Sigmoid colon (tissue), 7 donors: ENCODE data around the gene DNAJC5. TPM values are rescaled to one million over a fixed set of nuclear protein-coding genes. Genes with fewer than 3 reads are reported as not detected.

ENCODE experiments used
- DNase-seq: peaks from one replicate; pipeline ENCODE4 v3.0.0-alpha.2; 2019
- H3K27ac ChIP-seq, 4 donors: fragments of 200-600 bp; sonication (generic); one replicate each; pipeline ENCODE4 v1.5.1; 2016 to 2019; ENCODE audit warnings: mild to moderate bottlenecking in 1 of 4
- H3K27me3 ChIP-seq, 3 donors: fragments of 200-600 bp; sonication (generic); one replicate each; pipeline ENCODE4 v1.5.1; 2019; ENCODE audit warnings: mild to moderate bottlenecking in 1 of 3
- H3K36me3 ChIP-seq, 4 donors: fragments of 200-600 bp; sonication (generic); one replicate each; pipeline ENCODE4 v1.5.1; 2016 to 2019
- H3K4me1 ChIP-seq, 4 donors: fragments of 200-600 bp; sonication (generic); one replicate each; pipeline ENCODE4 v1.5.1; 2017 to 2019
- H3K4me3 ChIP-seq, 4 donors: fragments of 200-600 bp; sonication (generic); one replicate each; pipeline ENCODE4 v1.5.1; 2017 to 2019; ENCODE audit warnings: mild to moderate bottlenecking in 2 of 4, moderate library complexity in 1 of 4
- H3K9me3 ChIP-seq, 4 donors: fragments of 200-600 bp in 3 of 4; sonication (generic) in 3 of 4; one replicate each; pipeline versions ENCODE4 v1.5.1 to v1.6.1; 2013 to 2019
- EP300 ChIP-seq, 4 donors: sonication (generic); formaldehyde crosslinking; IDR thresholded peaks; one replicate each; pipeline ENCODE4 v1.6.1; 2017; ENCODE audit warnings: antibody characterized with exemption in 4 of 4
- POLR2A ChIP-seq, 2 donors: fragments of 450-650 bp; IDR thresholded peaks; one replicate each; pipeline ENCODE4 v1.6.1; 2016; ENCODE audit warnings: antibody characterized with exemption in 2 of 2, mild to moderate bottlenecking in 2 of 2, moderate library complexity in 2 of 2
- POLR2AphosphoS5 ChIP-seq, 4 donors: sonication (generic); formaldehyde crosslinking; IDR thresholded peaks; one replicate each; pipeline ENCODE4 v1.6.1; 2017; ENCODE audit warnings: antibody characterized with exemption in 4 of 4
- WGBS, 2 donors: extraction: QIAGEN DNeasy Blood & Tissue Kit; methylation state at CpG; one replicate each; pipeline ENCODE4 v1.1.7; 2013; 5-methylcytosine and 5-hydroxymethylcytosine counted together
- intact Hi-C: fragments of 100-400 bp; cut with DNase I; formaldehyde crosslinking; loops from one replicate; pipeline ENCODE4 v1.15.1; 2023
- polyA plus RNA-seq, 3 donors: library from polyadenylated mRNA; stranded (reverse); fragments of 200-250 nt; gene quantifications; one replicate each; pipeline ENCODE4 v1.2.3, GENCODE V29; 2013
- total RNA-seq, 4 donors: library from RNA; depleted of rRNA; stranded (reverse); fragments of >200 nt; gene quantifications; one replicate each; pipeline ENCODE4 v1.1.0, GENCODE V29; 2016
- TF ChIP-seq, protein P1 (sequence below), 4 experiments: fragments of 450-650 bp in 3 of 4; fragments of 200-600 bp in 1 of 4; IDR thresholded peaks; one replicate each; pipeline ENCODE4 v1.5.1; 2016 to 2019; ENCODE audit warnings: antibody characterized with exemption in 4 of 4, mild to moderate bottlenecking in 3 of 4, moderate library complexity in 2 of 4
- donor health status: healthy with polysubstance abuse.
- donor health status: Bipolar disorder and iron deficiency.
- donor health status: healthy.

Gene DNAJC5
- total and polyA plus RNA-seq, 7 donors: 21.6 to 62.8 (median 31.4) TPM

DNA sequence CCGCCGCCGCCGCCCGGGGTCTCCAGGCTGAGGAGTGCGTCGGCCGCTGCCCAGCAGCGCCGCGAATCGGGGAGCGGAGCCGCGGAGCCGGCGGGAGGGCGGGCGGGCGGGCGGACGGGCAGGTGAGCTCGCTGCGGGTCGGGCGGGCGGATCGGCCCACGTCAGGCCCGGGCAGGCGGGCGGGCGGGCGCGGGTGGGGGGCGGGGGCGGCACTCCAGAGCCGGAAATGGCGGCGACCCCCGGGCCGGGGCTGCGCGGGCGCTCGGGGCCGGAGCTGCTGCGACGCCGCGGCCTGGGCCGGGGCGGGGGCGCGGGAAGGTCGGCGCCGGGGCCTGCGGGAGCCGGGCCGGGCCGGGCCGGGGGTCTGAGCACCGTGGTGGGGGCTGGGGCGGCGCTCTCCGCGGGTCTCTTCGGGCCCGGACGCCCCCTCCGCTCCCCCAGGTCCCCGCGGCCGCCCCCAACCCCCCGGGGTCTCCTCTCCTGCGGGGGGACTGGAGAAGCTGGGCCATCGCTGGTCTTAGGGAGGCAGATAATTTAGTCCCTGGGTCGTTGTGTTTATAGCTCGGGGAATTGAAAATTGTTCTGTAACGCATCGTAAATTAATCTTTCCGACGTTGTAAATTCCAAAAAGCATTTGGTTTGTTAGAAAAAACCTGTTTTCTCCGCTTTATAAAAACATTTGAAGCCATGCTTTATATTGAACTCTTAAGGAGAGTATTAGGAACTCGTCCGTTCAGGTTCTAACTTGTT is 451 bp downstream of the DNAJC5 start:
- Histone ChIP-seq H3K4me3 (peak overlapping the region; percentile 48 to 69 (median 62)), H3K4me1 (peaks cover 0 to 36% (median 31%) of the 10 kb centered on the region in 4 donors), H3K9me3 (no peaks in the 10 kb centered on the region), H3K36me3 (peaks cover 0 to 16% (median 12%) of the 10 kb centered on the region in 4 donors), H3K27me3 (no peaks in the 10 kb centered on the region), H3K27ac (peak overlapping the region; percentile 76 to 87 (median 79))
- no peak for DNase-seq
- no peak for TF ChIP-seq EP300 (IDR thresholded peaks at IDR 0.05)
- no peak for TF ChIP-seq POLR2A (IDR thresholded peaks at IDR 0.05)
- TF ChIP-seq, protein P1, sequence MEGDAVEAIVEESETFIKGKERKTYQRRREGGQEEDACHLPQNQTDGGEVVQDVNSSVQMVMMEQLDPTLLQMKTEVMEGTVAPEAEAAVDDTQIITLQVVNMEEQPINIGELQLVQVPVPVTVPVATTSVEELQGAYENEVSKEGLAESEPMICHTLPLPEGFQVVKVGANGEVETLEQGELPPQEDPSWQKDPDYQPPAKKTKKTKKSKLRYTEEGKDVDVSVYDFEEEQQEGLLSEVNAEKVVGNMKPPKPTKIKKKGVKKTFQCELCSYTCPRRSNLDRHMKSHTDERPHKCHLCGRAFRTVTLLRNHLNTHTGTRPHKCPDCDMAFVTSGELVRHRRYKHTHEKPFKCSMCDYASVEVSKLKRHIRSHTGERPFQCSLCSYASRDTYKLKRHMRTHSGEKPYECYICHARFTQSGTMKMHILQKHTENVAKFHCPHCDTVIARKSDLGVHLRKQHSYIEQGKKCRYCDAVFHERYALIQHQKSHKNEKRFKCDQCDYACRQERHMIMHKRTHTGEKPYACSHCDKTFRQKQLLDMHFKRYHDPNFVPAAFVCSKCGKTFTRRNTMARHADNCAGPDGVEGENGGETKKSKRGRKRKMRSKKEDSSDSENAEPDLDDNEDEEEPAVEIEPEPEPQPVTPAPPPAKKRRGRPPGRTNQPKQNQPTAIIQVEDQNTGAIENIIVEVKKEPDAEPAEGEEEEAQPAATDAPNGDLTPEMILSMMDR (IDR thresholded peaks at IDR 0.05): no peak
- no peak for TF ChIP-seq POLR2AphosphoS5 (IDR thresholded peaks at IDR 0.05)
- WGBS, 2 donors: 1% methylated on average over 87 of the region's 87 CpGs
- intact Hi-C loops: loop anchor here (2.0 kb wide), 1 partner anchor 31 kb away; the partner anchor contains the start of gene TPD52L2

GRCh38 chr20:63895952-63896263 is 982 bp downstream of the DNAJC5 start:
- peaks cover 0 to 41% (median 32%) of the 10 kb centered on the region in 4 donors for H3K4me1 ChIP-seq
- peak overlapping the region; percentile 48 to 69 (median 62) for H3K4me3 ChIP-seq
- 0 to 1% methylated on average over 5 of the region's 5 CpGs for WGBS, 2 donors
- peaks cover 0 to 11% (median 7%) of the 10 kb centered on the region in 4 donors for H3K36me3 ChIP-seq
- H3K27me3 ChIP-seq: no peaks in the 10 kb centered on the region
- TF ChIP-seq POLR2AphosphoS5 (IDR thresholded peaks at IDR 0.05) (no peak), POLR2A (IDR thresholded peaks at IDR 0.05) (no peak), EP300 (IDR thresholded peaks at IDR 0.05) (no peak)
- TF ChIP-seq, protein P1 (IDR thresholded peaks at IDR 0.05): no peak
- peak overlapping the region; percentile 76 to 87 (median 79) for H3K27ac ChIP-seq
- H3K9me3 ChIP-seq: no peaks in the 10 kb centered on the region
- intact Hi-C loops: loop anchor here (2.0 kb wide), 1 partner anchor 31 kb away; the partner anchor contains the start of gene TPD52L2
- no peak for DNase-seq

DNA sequence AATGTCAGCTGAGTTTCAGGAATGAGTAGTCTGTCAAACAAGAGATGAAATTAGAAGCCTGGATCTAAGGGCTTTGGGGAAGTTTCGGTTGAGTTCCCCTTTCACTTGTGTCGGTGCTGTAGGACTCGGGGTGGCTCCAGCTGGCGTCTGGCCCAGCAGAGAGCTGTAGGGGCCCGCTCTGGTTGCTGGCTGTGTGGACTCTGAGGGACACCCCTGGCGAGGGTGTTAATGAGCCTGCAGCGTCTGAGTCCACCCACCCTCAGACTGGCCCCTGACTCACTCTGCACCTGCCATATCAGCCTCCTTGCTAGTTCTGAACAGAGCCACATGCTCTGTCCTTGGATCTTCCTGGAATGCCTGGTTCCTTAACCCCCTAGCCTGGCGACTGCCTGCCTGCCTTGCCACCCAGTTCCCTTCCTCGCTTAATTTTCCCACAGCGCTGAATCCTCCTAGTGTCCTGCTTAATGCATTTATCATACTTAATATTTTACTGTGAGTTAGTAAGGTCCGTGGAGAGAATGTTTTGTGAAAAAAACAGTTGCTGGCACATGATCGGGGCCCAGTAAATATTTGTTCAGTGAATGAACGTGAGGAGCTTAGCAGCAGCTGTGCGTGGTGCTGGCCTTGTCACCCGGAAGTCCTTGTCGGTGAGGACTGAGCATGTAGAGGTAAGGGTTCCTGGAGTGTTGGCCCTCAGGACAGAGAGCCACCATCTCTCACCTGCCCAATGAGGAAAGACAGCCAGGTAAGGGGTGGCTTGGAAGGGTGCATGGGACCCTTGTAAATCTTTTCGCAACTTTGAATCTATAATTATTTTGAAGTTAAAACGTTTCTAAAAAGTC is 1.6 kb downstream of the DNAJC5 start:
- Histone ChIP-seq H3K27me3 (no peaks in the 10 kb centered on the region), H3K4me3 (peak overlapping the region; percentile 48 to 69 (median 62)), H3K4me1 (peaks cover 0 to 41% (median 34%) of the 10 kb centered on the region in 4 donors), H3K27ac (peak overlapping the region; percentile 76 to 87 (median 79)), H3K36me3 (peaks cover 0 to 5% (median 1%) of the 10 kb centered on the region in 4 donors), H3K9me3 (no peaks in the 10 kb centered on the region)
- intact Hi-C loops: no loop called here
- WGBS, 2 donors: 5 to 12% methylated on average over 18 of the region's 18 CpGs
- no peak for DNase-seq
- TF ChIP-seq EP300 (IDR thresholded peaks at IDR 0.05) (no peak), POLR2A (IDR thresholded peaks at IDR 0.05) (no peak), POLR2AphosphoS5 (IDR thresholded peaks at IDR 0.05) (no peak)
- TF ChIP-seq, protein P1 (IDR thresholded peaks at IDR 0.05): no peak

GRCh38 chr20:63897978-63898561 is 3.1 kb downstream of the DNAJC5 start:
- H3K36me3 ChIP-seq: no peaks in the 10 kb centered on the region
- WGBS, 2 donors: 78 to 91% methylated on average over 6 of the region's 6 CpGs
- DNase-seq: no peak
- H3K27me3 ChIP-seq: no peaks in the 10 kb centered on the region
- TF ChIP-seq EP300 (IDR thresholded peaks at IDR 0.05) (no peak), POLR2A (IDR thresholded peaks at IDR 0.05) (no peak), POLR2AphosphoS5 (IDR thresholded peaks at IDR 0.05) (no peak)
- TF ChIP-seq, protein P1 (IDR thresholded peaks at IDR 0.05): no peak
- no peak overlapping the region for H3K4me3 ChIP-seq
- peaks cover 0 to 41% (median 34%) of the 10 kb centered on the region in 4 donors for H3K4me1 ChIP-seq
- intact Hi-C loops: no loop called here
- H3K9me3 ChIP-seq: no peaks in the 10 kb centered on the region
- H3K27ac ChIP-seq: no peak overlapping the region
